ENCODE data around the gene CORO1C. TPM values are rescaled to one million over a fixed set of nuclear protein-coding genes. Genes with fewer than 3 reads are reported as not detected.

Gene CORO1C
- total RNA-seq, 1 donor from 2014 or later, result 189 TPM

GRCh38 chr12:108681317-108681716 is 50.0 kb downstream of the CORO1C start:
- H3K4me3 ChIP-seq, result no peak overlapping the region
- intact Hi-C loops (cut with DNase I), result no loop called here
- H3K27ac ChIP-seq, result no peak overlapping the region
- DNase-seq (ENCODE audit: extremely low spot score in 2 of 2), result no peak
- no peaks in the 10 kb centered on the region for H3K27me3 ChIP-seq
- TF ChIP-seq POLR2AphosphoS5 (IDR thresholded peaks at IDR 0.05; ENCODE audit: insufficient read depth in 1 of 2, low read depth in 1 of 2) (no peak), POLR2A (IDR thresholded peaks at IDR 0.05) (no peak), CTCF (IDR thresholded peaks at IDR 0.05) (no peak)
- H3K9me3 ChIP-seq, result no peaks in the 10 kb centered on the region
- H3K36me3 ChIP-seq, result peaks cover 0 to 4% of the 10 kb centered on the region in 2 donors
- H3K4me1 ChIP-seq, result peaks cover 18% of the 10 kb centered on the region

GRCh38 chr12:108679106-108679681 is 52.1 kb downstream of the CORO1C start:
- H3K4me3 ChIP-seq, result no peak overlapping the region
- peaks cover 4% of the 10 kb centered on the region for H3K4me1 ChIP-seq
- H3K27ac ChIP-seq, result no peak overlapping the region
- intact Hi-C loops (cut with DNase I), result no loop called here
- peaks cover 0 to 4% of the 10 kb centered on the region in 2 donors for H3K36me3 ChIP-seq
- DNase-seq (ENCODE audit: extremely low spot score in 2 of 2), result no peak
- H3K9me3 ChIP-seq, result no peaks in the 10 kb centered on the region
- H3K27me3 ChIP-seq, result no peaks in the 10 kb centered on the region
- TF ChIP-seq POLR2AphosphoS5 (IDR thresholded peaks at IDR 0.05; ENCODE audit: insufficient read depth in 1 of 2, low read depth in 1 of 2), result no peak
- TF ChIP-seq CTCF (IDR thresholded peaks at IDR 0.05), result no peak
- TF ChIP-seq POLR2A (IDR thresholded peaks at IDR 0.05), result no peak

GRCh38 chr12:108678104-108678730 is 53.1 kb downstream of the CORO1C start:
- TF ChIP-seq CTCF (IDR thresholded peaks at IDR 0.05) (no peak), POLR2A (IDR thresholded peaks at IDR 0.05) (no peak), POLR2AphosphoS5 (IDR thresholded peaks at IDR 0.05; ENCODE audit: insufficient read depth in 1 of 2, low read depth in 1 of 2) (no peak)
- H3K4me3 ChIP-seq, result no peak overlapping the region
- peaks cover 0 to 4% of the 10 kb centered on the region in 2 donors for H3K36me3 ChIP-seq
- no peaks in the 10 kb centered on the region for H3K4me1 ChIP-seq
- H3K9me3 ChIP-seq, result no peaks in the 10 kb centered on the region
- no peaks in the 10 kb centered on the region for H3K27me3 ChIP-seq
- no peak for DNase-seq (ENCODE audit: extremely low spot score in 2 of 2)
- no peak overlapping the region for H3K27ac ChIP-seq
- intact Hi-C loops (cut with DNase I), result no loop called here

GRCh38 chr12:108677381-108677780 is 53.9 kb downstream of the CORO1C start:
- H3K4me1 ChIP-seq, result no peaks in the 10 kb centered on the region
- H3K27ac ChIP-seq, result no peak overlapping the region
- no peak overlapping the region for H3K4me3 ChIP-seq
- no peak for TF ChIP-seq POLR2A (IDR thresholded peaks at IDR 0.05)
- TF ChIP-seq CTCF (IDR thresholded peaks at IDR 0.05), result no peak
- TF ChIP-seq POLR2AphosphoS5 (IDR thresholded peaks at IDR 0.05; ENCODE audit: insufficient read depth in 1 of 2, low read depth in 1 of 2), result no peak
- H3K9me3 ChIP-seq, result no peaks in the 10 kb centered on the region
- peaks cover 0 to 7% of the 10 kb centered on the region in 2 donors for H3K36me3 ChIP-seq
- H3K27me3 ChIP-seq, result no peaks in the 10 kb centered on the region
- intact Hi-C loops (cut with DNase I), result no loop called here
- no peak for DNase-seq (ENCODE audit: extremely low spot score in 2 of 2)

- Histone ChIP-seq H3K9me3 (no peaks in the 10 kb centered on the region), H3K4me1 (no peaks in the 10 kb centered on the region), H3K4me3 (no peak overlapping the region), H3K36me3 (peaks cover 0 to 11% of the 10 kb centered on the region in 2 donors), H3K27me3 (no peaks in the 10 kb centered on the region), H3K27ac (no peak overlapping the region)
- DNase-seq (ENCODE audit: extremely low spot score in 2 of 2), result no peak
- intact Hi-C loops (cut with DNase I), result no loop called here
- no peak for TF ChIP-seq POLR2AphosphoS5 (IDR thresholded peaks at IDR 0.05; ENCODE audit: insufficient read depth in 1 of 2, low read depth in 1 of 2)
Observed at GRCh38 chr12:108676707-108677106, 54.6 kb downstream of the CORO1C start.
